C4-2B (cell line): ENCODE data around the gene NHERF2.

Experiments used
- ZFX ChIP-seq: fragments of 450-650 bp; IDR thresholded peaks from 2 replicates; pipeline ENCODE4 v1.6.1; 2017
- TF ChIP-seq, protein P1 (sequence below): fragments of 450-650 bp; conservative IDR thresholded peaks from 2 replicates; pipeline ENCODE4 v1.5.1; 2017; ENCODE audit warnings: mild to moderate bottlenecking

DNA sequence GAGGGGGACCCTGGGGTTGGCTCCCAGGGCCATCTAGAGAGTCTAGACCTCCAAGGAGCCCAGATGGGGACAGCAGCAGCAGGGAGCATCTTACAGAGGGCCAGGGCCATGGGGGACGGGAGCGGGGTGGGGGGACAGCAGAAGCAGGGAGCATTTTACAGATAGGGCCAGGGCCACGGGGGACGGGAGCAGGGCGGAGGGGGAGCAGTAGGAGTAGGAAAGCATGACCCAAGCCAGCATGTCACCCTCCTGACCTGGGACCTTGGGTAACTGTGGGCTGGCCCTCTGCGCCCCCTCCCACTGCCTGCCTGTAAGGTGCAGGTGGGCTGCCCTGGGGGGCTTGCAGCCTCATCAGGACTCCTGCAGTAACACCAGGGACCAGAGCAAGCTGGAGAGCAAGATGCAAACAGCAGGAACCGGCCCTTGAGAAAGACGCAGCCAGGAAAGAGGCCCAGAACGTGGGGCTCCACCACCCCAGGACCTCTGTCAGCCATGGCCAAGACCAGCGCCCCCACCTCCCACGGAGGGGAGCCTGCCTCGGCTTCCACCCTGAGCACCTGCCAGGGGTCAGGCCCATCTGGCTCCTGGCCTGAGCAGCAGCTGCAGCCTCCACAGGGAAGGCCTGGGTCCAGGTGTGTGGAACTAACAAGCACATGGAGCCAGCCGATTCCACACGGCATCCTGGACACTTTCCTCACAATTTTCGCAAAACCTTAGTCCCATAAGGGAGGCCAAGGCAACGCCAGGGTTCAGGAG is 19.4 kb upstream of the NHERF2 start:
- TF ChIP-seq, protein P1, sequence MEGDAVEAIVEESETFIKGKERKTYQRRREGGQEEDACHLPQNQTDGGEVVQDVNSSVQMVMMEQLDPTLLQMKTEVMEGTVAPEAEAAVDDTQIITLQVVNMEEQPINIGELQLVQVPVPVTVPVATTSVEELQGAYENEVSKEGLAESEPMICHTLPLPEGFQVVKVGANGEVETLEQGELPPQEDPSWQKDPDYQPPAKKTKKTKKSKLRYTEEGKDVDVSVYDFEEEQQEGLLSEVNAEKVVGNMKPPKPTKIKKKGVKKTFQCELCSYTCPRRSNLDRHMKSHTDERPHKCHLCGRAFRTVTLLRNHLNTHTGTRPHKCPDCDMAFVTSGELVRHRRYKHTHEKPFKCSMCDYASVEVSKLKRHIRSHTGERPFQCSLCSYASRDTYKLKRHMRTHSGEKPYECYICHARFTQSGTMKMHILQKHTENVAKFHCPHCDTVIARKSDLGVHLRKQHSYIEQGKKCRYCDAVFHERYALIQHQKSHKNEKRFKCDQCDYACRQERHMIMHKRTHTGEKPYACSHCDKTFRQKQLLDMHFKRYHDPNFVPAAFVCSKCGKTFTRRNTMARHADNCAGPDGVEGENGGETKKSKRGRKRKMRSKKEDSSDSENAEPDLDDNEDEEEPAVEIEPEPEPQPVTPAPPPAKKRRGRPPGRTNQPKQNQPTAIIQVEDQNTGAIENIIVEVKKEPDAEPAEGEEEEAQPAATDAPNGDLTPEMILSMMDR, result no peak
- no peak for TF ChIP-seq ZFX
